HG03571 (cell line): ENCODE results near the gene LRRC73.
"Not testable (repeated sequence)": the region's sequence is repeated elsewhere in the genome, so short reads cannot be mapped to it uniquely, and the experiment has no call there.

Source experiments
- ATAC-seq: cut with Tn5 transposase; IDR thresholded peaks from one replicate; pipeline ENCODE4 v1.9.1; 2021; ENCODE audit not compliant: unreplicated experiment

Gene LRRC73

DNA sequence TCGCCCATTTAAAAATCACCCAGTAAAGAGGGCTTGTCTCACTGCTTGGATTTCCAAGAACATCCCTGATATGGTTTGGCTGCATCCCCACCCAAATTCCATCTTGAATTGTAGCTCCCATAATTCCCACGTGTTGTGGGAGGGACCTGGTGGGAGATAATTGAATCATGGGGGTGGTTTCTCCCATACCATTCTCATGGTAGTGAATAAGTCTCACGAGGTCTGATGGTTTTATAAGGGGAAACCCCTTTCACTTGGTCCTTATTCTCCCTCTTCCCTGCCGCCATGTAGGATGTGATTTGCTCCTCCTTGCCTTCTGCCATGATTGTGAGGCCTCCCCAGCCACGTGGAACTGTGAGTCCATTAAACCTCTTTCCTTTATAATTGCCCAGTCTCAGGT lies 42.9 kb downstream of the LRRC73 start:
- ATAC-seq = not testable (repeated sequence)

DNA sequence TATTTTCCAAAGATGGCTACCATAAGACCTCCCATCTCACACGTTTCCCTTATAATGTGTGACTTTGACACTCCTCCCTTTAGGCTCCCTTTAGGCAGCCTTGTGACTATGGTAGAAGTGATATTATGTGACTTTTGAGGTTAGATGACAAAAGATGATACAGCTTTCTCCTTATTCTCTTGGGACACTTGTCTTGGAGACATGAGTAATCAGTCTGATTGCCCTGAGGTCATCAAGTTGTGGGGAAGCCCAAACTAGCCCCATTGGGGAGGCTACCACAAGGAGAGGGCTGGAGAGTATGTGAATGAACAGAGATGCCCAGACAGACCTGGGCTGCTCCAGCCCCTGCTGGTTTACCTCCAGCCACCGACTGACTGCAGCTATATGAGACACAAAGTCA lies 44.2 kb downstream of the LRRC73 start:
- no peak for ATAC-seq

DNA sequence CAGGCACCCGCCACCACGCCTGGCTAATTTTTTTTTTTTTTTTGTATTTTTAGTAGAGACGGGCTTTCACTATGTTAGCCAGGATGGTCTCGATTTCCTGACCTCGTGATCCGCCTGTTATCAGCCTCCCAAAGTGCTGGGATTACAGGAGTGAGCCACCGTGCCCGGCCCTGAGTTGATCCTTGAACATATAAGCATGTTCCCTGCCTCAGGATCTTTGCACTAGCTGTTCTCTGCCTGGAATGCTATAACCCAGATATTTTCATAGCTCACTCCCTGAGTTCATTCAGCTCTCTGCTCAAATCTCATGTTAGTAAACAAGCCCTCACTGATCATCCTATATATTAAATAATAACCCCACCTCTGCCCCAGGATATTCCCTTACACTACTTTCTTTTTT lies 45.8 kb downstream of the LRRC73 start:
- no peak for ATAC-seq

DNA sequence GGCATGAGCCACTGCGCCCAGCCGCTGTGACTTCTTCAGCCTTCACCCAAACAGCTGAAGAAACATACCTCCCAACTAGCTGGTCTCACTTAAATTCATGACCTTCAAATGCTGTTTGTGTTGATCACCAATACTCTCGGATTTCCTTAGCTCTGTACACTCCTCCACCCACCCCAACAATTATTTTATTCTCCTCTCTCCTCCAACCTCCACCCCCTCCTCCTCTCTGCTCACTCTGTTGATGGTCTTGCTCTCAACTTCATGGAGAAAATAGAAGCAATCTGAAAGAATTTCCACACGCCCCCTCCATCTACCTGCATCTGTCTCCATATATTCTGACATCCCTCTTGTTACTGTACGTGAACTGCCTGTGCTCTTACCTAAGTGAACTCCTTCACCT lies 48.2 kb downstream of the LRRC73 start:
- no peak for ATAC-seq

DNA sequence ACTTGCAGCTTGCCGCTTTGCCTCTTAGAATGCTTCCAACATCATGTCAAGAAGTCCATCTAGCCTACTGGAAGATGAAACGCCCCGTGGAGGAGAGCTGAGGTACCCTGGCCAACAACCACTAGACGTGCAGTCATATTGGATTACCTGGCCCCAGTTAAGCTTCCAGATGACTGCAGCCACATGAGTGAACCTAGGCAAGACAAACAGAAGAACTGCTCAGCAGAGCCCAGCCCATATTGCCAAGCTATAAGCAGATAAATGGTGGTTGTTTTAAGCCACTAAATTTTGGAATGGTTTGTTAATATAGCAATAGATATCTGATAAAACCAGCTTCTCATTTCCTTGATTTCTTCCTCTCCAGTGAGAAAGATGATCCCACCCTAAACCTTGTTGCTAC lies 50.1 kb downstream of the LRRC73 start:
- no peak for ATAC-seq

DNA sequence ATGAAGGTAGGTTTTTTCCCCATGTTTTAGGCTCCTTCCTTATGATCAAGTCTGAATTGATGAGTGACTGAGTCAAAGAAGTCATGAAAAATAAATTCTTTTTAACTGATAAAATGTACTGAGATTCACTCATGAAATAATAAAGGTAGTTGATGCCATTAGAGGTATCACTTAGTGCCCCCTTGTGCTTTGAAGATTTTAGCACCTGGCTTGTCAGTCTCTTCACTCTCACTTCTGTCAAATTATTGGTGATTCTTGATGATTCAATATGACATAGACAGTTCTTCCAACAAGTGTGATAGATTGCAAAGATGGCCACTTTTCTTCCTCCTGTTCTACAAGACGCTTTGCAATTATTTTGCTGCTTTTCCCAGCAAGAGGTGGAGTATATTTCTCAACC lies 50.6 kb downstream of the LRRC73 start:
- ATAC-seq = no peak

DNA sequence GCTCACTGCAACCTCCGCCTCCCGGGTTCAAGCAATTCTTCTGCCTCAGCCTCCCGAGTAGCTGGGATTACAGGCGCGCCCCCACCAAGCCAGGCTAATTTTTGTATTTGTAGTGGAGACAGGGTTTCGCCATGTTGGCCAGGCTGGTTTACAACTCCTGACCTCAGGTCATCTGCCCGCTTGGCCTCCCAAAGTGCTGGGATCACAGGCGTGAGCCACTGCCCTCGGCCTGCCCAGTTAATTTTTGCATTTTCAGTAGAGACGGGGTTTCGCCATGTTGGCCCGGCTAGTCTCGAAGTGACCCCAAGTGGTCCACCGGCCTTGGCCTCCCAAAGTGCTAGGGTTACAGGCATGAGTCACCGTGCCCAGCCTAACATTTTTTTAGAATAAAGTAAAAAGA lies 52.0 kb downstream of the LRRC73 start:
- ATAC-seq = not testable (repeated sequence)

DNA sequence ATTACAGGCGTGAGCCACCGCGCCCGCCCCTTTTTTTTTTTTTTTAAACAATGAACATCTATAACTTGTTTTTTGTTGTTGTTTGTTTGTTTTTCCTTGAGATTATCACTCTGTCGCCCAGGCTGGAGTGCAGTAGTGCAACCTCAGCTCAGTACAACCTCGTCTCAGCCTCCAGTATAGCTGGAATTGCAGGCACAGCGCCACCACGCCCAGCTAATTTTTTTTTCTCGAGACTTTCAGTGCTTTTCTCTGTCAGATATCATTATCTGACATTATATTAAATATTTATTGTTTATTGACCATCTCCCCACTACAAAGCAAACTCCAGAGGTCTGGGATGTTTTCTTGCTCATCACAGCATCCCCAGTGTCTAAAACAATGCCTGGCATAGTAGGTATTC lies 52.5 kb downstream of the LRRC73 start:
- ATAC-seq = no peak
